CD4-positive, alpha-beta T cell treated with Interleukin-2 at 100 ng/mL for 4 hours (primary cell): Measurements from ENCODE around the gene CHP2.
"Not testable (repeated sequence)": the region's sequence is repeated elsewhere in the genome, so short reads cannot be mapped to it uniquely, and the experiment has no call there.

ENCODE experiments used
- DNase-seq: peaks from one replicate; pipeline ENCODE4 v3.0.0-alpha.2; 2020; ENCODE audit warnings: low spot score

Gene CHP2

DNA sequence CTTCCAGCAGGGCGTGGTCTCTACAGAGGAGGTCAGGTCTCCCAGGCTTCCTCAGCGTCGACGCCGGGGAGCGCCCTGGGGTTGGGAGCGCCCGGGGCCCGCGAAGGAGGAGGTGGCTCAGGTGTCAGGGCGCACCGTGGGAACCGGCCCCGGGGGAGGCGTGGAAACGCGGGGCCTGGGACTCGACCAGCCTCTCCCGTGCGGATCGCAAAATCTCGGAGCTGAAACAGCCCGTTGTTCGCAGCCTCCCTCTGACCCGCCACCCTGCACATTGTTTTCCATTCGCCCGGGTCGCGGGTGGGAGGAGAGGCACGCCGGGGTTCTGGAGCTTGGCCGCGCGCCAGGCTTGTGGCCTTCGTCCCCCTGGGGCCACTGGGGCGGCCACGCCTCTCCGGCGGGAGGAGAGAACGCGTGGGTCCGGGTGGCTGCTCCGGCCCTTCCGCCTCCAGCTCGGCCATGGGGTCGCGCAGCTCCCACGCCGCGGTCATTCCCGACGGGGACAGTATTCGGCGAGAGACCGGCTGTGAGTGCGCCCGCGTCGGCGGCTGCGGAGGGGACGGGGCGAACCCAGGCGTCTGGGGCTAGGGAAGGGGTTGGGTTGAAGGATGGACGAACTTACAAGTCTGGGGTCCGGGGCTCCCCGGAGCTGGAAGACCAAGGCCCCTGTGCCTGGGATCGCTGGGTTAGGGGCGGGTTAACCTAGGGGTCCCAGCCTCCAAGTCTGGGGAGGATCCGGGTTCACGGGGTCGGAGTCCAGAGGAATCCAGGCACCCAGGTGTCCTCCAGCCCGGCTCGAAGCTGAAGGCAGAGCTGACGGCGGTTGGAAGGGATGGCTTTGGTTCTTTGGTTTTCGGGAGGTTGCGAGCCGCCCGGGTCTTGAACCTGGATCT is at the start of gene CHP2:
CHP2 (plus strand) TSS at position 433 of the 890 bp plus-strand sequence; CDS start at position 457, 24 bp downstream.
- no peak for DNase-seq

DNA sequence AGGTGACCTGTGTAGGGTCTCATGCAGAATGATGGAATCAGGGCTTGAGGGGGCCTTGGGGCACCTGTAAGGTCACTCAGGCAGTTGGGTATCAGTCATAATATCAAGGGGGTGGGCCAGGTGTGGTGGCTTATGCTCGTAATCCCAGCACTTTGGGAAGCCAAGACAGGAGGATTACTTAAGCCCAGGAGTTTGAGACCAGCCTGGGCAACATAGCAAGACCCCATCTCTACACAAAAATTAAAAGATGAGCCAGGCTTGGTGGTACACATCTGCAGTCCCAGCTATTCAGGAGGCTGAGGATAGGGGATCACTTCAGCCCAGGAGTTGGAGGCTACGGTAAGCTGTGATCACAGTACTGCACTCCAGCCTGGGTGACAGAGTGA is 49.3 kb upstream of the CHP2 start:
- no peak for DNase-seq

DNA sequence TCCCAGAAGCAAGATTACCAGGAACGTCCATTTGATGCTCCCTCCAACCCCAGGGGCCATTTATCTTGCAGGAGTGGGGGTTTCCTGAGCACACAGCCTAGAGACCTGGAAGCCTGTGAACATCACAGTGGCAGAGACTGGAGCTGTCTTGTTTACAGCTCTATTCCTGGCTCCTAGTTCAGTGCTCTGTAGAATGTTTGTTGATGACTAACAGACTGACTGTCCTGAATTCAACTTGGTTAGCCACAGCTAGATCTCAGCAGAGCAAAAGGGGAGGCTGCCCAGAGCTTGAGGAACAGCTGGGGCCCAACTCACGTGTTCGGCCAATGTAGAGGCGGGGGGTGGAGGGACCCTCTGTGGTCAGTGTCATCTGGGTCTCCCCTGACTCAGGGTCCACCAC is 48.4 kb upstream of the CHP2 start:
- no peak for DNase-seq

DNA sequence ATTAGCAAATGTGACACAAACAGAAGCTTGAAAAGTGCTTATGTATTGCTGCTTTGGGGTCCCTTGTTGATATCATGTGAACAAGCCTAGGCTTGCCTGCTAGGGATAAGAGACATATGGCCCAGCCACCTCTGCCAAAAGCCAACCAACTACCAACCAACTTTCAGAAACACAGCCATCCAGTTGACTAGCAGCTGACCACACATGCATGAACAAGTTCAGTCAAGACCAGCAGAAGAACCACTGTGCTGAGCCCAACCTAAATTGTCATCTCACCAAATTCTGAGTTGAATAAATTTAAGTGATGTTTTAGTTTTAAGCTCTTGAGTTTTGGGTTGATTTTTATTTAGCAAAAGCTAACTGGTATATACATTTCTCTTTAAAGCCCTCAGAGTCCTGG is 45.3 kb upstream of the CHP2 start:
- no peak for DNase-seq

DNA sequence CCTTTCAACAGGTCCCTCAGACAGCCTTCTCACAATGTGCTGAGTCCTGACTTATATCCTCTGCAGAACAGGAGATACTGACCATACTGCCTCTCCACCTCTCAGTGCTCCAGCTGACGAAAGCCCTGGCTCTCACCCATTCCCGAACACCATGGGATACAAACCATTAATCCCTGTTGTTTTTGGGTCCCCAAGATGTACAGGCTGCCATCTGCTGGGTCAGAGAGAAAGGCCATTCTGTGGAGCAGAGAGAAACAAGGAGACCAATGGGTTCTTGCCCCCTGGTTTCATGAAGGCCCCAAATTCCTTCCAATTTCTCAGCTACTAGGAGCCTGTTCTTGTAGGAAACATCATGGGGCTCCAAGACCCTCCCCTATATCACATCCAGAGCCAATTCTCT is 44.8 kb upstream of the CHP2 start:
- DNase-seq, result no peak

DNA sequence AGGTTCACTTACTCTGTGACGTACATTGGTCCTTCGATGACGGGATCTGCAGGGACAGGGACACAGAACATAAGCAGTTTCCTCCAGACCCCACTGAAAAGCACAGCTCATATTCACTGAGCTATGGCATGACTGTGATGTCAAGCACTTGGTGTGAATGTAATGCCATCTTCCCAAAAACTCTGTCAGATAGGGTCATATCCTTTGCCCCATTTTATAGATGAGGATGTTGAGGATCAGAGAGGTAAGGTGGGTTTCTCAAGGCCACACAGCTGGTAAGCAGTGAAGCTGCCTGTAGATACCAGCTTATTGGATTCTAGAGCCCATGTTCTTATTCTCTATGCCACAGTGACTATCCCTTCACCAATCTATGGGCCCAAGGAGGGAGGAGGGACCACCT is 44.3 kb upstream of the CHP2 start:
- DNase-seq, result no peak

DNA sequence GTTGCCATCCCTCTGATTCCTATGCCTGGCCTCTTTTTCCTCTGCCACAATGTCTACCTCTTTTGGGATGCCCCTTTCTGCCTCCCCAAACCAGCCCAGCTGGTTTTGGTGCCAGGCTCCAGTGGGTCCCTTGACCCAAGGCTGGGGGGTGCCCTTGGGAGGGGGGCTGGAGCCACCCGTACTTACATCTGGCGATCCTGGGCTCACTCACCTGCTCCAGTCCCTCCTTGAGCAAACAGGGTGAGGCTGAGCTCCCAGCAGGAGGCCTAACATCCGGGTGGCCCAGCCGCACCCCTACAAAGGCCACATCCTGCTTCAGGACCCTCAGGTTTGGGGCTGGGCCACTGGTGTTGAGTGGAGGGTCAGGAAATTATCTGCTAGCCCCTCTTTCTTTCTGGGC is 43.0 kb upstream of the CHP2 start:
- DNase-seq, result no peak

DNA sequence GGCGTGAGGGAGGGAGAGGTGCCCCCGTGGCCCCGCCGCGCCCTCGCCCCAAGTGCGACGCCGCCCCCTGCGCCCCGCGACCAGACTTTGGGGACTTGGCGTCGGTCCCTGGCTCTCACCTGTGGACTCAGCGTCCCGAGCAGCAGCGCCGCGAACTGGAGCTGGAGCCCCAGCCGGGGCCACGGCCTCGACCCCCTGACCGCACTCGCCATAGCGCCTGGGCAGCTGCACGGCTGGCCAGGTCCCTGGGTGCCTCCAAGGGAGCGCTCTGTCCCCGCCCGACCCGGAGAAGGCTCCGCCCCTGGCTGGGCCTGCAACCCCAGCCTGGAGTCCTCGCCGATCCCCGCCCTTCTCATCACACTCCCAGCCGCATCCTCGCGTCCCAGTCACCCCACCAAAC is 41.9 kb upstream of the CHP2 start, which contains the start of gene ERN2:
ERN2 (minus strand) TSS at position 247 of the 400 bp plus-strand sequence; CDS start at position 212, 35 bp downstream.
- DNase-seq, result no peak

DNA sequence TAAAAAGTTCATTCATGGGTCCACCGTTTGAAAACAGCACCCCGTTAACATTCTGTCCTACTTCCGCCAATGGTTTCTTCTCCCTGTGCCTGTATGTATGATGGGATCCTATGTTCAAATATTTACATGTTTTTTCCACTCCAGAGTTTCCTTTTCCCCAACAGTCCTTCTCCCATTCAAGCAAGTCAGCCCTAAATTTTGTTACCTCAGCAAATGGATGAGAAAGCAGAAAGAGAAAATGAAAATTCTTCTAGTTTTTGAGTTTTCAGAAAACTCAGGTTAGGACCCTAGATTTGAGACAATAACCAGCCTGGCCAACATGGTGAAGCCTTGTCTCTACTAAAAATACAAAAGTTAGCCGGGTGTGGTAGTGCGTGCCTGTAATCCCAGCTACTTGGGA is 38.3 kb upstream of the CHP2 start:
- DNase-seq, result no peak

DNA sequence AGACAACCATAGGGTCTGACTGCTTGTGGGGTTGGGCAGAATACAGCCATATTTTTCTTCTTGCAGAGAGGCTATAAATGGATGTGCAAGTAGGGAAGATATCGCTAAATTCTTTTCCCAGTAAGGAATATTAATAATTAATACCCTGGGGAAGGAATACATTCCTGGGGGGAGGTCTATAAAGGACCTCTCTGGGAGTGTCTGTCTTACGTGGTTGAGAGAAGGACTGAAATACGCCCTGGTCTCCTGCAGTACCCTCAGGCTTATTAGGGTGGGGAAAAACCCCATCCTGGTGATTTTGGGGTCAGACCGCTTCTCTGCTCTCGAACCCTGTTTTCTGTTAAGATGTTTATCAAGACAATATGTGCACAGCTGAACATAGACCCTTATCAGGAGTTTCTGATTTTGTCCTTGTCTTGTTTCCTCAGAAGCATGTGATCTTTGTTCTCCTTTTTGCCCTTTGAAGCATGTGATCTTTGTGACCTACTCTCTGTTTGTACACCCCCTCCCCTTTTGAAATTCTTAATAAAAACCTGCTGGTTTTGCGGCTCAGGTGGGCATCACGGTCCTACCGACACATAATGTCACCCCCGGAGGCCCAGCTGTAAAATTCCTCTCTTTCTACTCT is 32.1 kb upstream of the CHP2 start:
- DNase-seq, result not testable (repeated sequence)

DNA sequence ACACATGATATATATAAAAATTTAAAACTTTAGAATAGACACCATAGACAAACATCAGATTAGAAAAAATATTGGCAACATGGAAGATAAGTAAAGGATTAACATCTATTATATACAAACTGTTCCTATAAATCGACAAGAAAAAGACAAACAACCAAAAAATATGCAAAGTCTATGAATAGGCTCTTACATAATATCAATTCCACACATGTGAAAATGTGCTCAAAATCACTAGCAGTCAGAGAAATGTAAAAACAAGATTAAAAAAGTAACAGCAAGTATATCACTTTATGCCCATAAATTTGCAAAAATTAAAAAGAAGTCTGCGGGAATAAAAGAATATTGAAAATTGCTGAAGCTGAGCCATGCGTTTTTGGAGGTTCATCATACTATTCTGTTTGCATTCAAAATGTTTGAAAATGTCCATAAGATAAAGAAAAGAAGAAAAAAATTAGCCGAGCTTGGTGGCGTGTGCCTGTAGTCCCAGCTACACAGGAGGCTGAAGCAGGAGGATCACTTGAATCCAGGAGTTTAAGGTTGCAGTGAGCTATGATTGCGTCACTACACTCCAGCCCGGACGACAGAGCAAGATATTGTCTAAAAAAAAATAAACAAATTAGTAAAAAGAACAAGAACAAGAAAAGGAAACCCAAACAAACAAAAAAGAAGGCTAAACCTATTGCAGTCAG is 30.6 kb upstream of the CHP2 start:
- no peak for DNase-seq

DNA sequence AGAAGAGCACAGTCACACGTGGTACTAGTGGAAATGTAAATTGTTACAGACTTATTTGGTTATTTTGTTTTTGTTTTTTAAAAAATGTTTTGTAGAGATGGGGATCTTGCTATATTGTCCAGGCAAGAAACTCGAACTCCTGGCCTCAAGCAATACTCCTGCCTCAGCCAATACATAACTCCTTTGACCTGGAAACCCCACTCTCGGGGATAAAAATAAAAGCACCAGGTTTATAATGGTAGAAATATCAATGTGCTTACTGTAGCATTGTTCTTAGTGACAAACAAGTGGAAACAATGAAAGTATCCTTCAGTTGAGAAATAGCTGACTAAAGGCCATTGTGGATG is 30.1 kb upstream of the CHP2 start:
- no peak for DNase-seq

DNA sequence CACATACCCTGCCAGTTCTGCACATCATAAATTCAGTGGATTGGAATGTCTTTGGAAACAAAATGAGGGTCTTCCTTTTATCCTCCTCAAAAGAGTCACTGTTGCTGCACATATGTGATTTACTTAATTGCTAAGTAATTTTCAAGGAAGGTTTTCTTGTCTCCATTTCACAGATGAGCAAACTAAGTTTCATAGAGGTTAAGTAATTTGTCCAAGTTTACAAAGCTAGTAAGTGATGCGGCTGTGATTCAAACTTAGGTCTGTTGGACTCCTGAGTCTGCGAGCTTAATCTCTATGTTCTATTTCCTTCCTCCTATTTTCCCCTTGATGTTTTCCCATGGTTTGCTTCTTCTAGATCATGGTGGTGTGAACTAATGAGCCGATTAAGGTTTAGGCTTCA is 28.1 kb upstream of the CHP2 start:
- DNase-seq, result no peak

DNA sequence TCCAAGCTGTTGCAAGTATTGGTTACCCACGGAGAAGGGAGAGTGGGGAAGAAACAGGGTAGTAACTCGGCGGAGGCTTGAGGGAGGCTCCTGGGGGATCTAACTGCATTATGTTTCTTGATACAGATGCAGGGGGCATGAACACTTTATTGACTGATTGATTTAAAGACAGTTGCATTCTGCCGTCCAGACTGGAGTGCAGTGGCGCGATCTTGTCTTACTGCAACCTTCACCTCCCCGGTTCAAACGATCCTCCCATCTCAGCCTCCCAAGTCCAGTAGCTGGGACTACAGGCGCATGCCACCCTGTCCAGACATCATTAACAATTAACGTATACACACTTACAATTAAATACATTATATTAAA is 26.7 kb upstream of the CHP2 start:
- no peak for DNase-seq

DNA sequence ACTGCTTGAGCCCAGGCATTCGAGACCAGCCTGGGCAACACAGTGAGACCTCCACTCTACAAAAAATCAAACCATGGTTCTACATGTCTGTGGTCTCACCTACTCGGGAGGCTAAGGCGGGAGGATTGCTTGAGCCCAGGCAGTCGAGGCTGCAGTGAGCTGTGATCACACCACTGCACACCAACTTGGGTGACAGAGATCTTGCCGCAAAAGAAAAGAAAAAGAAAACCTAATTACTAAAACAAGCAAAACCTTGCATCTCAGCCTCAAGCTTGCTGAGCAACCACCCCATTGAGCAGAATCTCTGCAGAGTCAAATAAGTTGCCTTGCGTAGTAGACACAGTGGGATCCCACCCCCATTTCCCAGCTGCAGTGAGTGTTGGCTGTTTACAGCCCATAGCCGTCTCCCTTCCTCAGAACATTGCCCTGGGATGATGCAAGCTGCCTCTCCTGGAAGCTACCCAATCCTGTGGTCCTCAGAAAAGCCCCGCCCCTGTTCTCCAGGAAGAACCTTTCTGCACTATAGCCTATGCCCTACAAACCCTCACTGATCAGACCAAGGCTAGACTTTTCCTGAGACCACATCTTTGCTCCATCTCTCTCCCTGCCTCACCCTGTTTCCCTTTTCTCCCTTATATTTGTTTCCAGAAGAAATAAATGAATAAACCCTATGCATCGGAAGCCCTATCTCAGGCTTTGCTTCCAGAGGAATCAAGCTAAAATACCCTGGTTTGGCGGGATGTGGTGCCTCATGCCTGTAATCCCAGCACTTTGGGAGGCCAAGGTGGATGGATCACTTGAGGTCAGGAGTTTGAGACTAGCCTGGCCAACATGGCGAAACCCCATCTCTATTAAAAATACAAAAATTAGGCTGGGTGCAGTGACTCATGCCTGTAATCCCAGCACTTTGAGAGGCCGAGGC is 25.1 kb upstream of the CHP2 start:
- no peak for DNase-seq

DNA sequence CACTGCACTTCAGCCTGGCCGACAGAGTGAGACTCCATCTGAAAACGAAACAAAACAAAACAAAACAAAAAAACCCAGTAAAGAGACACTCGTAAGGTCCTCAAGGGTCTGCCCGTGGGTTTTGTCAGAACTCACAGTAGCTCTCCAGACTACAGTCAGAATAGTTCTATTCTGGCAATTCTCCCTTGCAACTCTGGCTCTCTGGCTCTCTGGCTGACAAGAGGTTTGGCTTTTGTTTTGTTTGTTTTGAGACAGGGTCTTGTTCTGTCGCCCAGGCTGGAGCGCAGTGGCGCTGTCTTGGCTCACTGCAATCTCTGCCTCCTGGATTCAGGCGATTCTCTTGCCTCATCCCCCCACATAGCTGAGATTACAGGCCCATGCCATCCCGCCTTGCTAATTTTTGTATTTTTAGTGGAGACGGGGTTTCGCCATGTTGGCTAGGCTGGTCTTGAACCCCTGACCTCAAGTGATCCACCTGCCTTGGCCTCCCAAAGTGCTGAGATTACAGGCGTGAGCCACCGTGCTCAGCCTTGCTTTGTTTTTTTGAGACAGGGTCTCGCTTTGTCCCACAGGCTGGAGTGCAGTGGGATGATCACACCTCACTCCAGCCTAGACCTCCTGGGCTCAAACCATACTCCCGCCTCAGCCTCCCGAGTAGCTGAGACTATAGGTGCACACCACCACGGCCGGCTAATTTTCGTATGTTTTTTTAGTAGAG is 20.5 kb upstream of the CHP2 start:
- DNase-seq, result no peak

DNA sequence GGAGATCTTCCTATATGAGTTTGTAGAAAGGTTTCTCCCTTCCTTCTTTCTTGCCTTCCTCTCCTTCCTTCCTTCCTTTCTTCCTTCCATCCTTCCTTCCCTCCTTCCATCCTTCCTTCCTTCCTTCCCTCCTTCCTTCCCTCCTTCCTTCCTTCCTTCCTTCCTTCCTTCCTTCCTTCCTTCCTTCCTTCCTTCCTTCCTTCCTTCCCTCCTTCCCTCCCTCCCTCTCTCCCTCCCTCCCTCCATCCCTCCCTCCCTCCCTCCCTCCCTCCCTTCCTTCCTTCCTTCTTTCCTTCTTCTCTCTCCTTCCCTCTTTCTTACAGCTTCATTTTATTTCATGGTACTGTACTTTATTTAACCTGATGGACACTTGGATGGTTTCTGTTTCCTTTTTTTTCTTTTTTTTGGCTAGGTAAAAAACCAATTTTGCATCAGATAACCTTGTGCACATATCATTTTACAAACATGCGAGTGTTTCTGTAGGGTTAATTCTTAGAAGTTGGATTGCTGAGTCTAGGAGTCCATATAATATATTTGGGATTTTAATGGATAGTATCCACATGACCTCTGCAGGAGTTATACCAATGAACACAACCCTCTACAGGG is 17.3 kb upstream of the CHP2 start:
- DNase-seq, result not testable (repeated sequence)

DNA sequence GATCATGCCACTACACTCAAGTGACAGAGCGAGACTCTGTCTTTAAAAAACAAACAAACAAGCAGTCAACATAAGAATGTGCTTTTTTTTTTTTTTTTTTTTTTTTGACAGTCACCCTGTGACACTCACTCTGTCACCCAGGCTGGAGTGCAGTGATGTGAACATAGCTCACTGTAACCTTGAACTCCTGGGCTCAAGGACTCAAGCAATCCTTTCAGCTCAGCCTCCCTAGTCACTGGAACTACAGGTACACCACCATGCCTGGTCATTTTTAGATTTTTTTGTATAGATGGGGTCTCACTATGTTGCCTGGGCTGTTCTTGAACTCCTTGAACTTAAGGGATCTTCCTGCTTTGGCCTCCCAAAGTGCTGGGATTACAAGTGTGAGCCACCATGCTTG is 15.3 kb upstream of the CHP2 start:
- DNase-seq, result no peak

DNA sequence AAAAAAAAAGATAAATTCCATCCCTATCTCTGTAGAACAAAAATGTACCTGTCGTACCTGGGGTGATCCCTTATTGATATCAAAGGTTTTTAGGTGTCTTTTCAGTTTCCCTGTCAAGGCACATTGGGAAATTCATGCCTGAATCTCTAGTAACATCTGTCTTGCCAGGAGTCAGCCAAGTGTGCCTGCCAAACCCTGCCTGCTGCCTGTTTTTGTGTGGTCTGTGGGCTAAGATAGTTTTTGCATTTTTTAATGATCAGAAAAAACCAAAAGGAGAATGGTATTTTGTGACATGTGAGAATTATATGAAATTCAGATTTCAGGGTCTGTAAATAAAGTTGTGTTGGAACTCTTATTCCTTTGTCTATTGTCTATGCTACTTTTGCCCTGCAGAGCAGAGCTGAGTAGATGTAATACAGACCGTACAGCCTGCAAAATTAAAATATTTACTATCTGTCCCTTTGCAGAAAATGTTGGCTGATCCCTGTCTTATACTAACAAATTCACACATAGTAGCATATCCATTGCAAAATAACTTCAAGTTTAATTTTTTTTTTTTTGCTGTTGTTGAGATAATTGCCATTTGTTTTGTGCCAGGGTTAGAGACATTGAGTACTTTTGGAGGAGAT is 13.0 kb upstream of the CHP2 start:
- DNase-seq, result no peak

DNA sequence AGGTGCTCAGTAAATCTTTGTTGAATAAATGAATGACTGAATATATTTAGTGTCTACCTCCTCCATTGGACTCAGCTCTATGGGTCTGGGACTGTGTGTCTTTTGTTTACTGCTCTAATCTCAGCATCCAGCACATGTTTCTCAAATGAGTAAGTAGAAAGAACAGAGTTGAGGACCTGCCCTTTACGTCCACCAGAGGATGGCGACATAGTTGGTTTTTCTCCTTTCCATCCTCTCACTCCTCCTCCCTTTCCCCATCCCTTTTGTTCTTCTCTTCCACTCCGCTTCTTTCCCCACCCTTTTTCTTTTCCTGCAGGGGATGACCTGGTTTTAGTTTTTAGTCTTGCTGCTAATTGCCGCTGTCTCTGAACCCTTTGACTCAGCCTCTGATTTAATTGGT is 12.1 kb upstream of the CHP2 start:
- DNase-seq, result no peak

DNA sequence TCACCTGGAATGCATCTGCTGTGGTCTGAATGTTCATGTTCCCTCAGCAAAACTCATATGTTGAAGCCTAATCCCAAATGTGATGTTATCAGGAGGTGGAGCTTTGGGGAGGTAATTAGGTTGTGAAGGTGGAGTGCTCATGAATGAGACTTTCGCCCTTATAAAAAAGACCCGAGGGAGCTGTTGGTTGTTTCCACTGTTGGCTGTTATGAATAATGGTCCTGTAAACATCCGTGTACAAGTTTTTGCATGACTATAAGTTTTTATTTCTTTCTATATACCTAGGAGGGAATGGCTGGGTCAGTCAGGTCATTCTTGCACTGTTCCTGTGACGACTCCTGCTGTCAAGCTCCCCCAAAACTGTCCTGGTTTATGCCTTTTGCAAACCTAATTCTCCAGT is 9.6 kb upstream of the CHP2 start:
- no peak for DNase-seq
